Esophagus muscularis mucosa (tissue), 4 donors: ENCODE data around the gene ZDHHC24. TPM values are rescaled to one million over a fixed set of nuclear protein-coding genes. Genes with fewer than 3 reads are reported as not detected.

Experiments
- DNase-seq: peaks from one replicate; pipeline ENCODE4 v3.0.0-alpha.2; 2017; ENCODE audit errors: extremely low spot score
- H3K27ac ChIP-seq, 4 donors: fragments of 200-600 bp; sonication (generic); replicated peaks in 1 of 4; 1 replicate in 3 of 4; 2 replicates in 1 of 4; pipeline ENCODE4 v1.5.1; 2016 to 2019; ENCODE audit warnings: mild to moderate bottlenecking in 1 of 4
- H3K27me3 ChIP-seq, 4 donors: fragments of 200-600 bp; sonication (generic); one replicate each; pipeline versions ENCODE4 v1.5.1 to v1.6.0; 2016 to 2019
- H3K36me3 ChIP-seq, 4 donors: fragments of 200-600 bp; sonication (generic); one replicate each; pipeline ENCODE4 v1.5.1; 2016 to 2019
- H3K4me1 ChIP-seq, 4 donors: fragments of 200-600 bp; sonication (generic); one replicate each; pipeline ENCODE4 v1.5.1; 2016 to 2019
- H3K4me3 ChIP-seq, 4 donors: fragments of 200-600 bp; sonication (generic); 1 replicate in 2 of 4; 2 replicates in 2 of 4; pipeline ENCODE4 v1.5.1; 2016 to 2019; ENCODE audit warnings: mild to moderate bottlenecking in 4 of 4, moderate library complexity in 1 of 4
- H3K9me3 ChIP-seq, 4 donors: fragments of 200-600 bp; sonication (generic); 1 replicate in 3 of 4; 2 replicates in 1 of 4; pipeline ENCODE4 v1.5.1; 2016 to 2019
- CTCF ChIP-seq, 3 experiments: fragments of 200-600 bp in 2 of 3; fragments of 450-650 bp in 1 of 3; sonication (generic) in 2 of 3; IDR thresholded peaks; one replicate each; pipeline ENCODE4 v1.5.1; 2017 to 2019; ENCODE audit warnings: antibody characterized with exemption in 3 of 3, mild to moderate bottlenecking in 2 of 3, moderate library complexity in 1 of 3
- EP300 ChIP-seq: sonication (generic); formaldehyde crosslinking; IDR thresholded peaks from one replicate; pipeline ENCODE4 v1.6.1; 2017; ENCODE audit warnings: antibody characterized with exemption
- POLR2A ChIP-seq: fragments of 450-650 bp; IDR thresholded peaks from one replicate; pipeline ENCODE4 v1.6.1; 2017; ENCODE audit warnings: antibody characterized with exemption, moderate library complexity, mild to moderate bottlenecking, low read depth
- POLR2AphosphoS5 ChIP-seq, 2 donors: sonication (generic); formaldehyde crosslinking; IDR thresholded peaks; one replicate each; pipeline ENCODE4 v1.6.1; 2017; ENCODE audit warnings: antibody characterized with exemption in 2 of 2
- WGBS: methylation state at CpG from one replicate; pipeline ENCODE4 v1.1.5; 2018; 5-methylcytosine and 5-hydroxymethylcytosine counted together
- intact Hi-C: fragments of 100-400 bp; cut with DNase I; formaldehyde crosslinking; loops from one replicate; pipeline ENCODE4 v1.15.1; 2023
- total RNA-seq, 4 donors: library from RNA; depleted of rRNA; stranded (reverse); fragments of >200 nt; gene quantifications; one replicate each; pipeline versions ENCODE4 v1.1.0 to v1.2.1, GENCODE V29; 2016

ZDHHC24 gene
- total RNA-seq, 4 donors from 2014 or later = 7.6 to 16.2 (median 12.2) TPM

GRCh38 chr11:66569076-66569475 is 23.2 kb upstream of the ZDHHC24 start:
- Histone ChIP-seq H3K27me3 (no peaks in the 10 kb centered on the region), H3K9me3 (no peaks in the 10 kb centered on the region), H3K27ac (no peak overlapping the region), H3K4me1 (peaks cover 10 to 23% (median 21%) of the 10 kb centered on the region in 4 donors), H3K4me3 (no peak overlapping the region), H3K36me3 (peaks cover 5 to 24% (median 20%) of the 10 kb centered on the region in 4 donors)
- intact Hi-C loops = loop anchor here (10.0 kb wide), 1 partner anchor 276 kb away; the partner anchor contains the start of gene RCE1
- TF ChIP-seq EP300 = no peak
- no peak for TF ChIP-seq CTCF (IDR thresholded peaks at IDR 0.05)
- TF ChIP-seq POLR2AphosphoS5 (IDR thresholded peaks at IDR 0.05) = no peak
- no peak for TF ChIP-seq POLR2A
- 84% methylated on average over 7 of the region's 7 CpGs for WGBS
- DNase-seq = no peak

DNA sequence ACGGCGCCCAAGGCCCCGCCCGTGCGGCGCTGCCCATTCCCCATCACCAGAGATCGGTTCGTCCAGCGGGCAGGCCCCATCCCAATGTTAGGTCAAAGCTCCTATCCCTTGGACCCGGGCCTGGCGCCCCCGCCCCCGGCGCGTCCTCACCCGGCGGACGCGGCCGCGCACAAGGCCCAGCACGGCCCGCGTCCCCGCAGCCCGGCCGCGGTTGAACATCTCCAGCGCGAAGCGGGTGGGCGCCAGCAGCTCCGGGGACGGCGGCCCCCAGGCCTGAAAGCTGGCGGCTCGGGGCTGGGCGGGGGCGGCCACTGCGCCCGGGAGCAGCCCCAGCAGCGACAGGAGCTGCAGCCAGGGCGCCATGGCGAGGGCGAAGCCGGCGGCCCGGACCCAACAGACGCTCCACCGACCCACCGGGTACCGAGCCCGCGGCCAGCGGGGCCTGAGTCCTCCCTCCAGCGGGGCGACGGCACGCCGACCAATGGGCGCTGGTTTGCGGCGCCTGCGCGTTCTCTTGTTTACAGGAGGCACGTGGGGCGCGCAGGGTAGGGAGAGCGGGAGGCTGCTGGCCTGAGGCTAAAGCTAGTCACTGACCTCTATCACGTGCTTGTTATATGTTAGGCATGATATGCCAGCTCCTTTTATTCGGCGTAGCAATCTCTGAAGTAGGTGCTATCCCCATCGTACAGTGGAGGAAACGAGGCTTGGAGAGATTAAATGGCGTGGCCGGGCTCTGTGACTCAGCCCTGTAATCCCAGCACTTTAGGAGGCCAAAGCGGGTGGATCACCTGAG is 22.5 kb upstream of the ZDHHC24 start, which contains the start of gene CTSF:
TSS of gene CTSF (minus strand) at position 483 of the 793 bp plus-strand sequence. CDS start at position 363, 120 bp downstream.
- H3K27me3 ChIP-seq = no peaks in the 10 kb centered on the region

DNA sequence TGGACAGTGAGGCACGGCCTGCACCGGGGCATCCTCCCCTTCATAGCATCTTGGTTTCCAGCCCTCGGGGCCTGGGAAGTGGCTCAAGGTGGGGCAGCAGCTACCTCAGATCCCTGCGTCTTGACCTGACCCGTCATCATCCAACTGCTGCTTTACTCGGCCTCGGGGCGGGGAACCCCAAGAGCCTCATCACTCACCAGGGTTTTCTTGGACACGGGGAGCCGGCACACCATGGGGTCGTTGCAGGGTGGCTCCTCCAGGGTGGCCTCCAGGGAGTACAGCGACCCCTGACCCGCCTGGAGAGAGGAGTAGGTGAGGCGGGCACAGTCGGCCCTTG is 21.9 kb upstream of the ZDHHC24 start:
- no peaks in the 10 kb centered on the region for H3K9me3 ChIP-seq
- H3K27ac ChIP-seq = peak overlapping the region; percentile 50 to 70 (median 67)
- WGBS = 35% methylated on average over 5 of the region's 15 CpGs
- H3K27me3 ChIP-seq = no peaks in the 10 kb centered on the region
- no peak for DNase-seq
- no peak for TF ChIP-seq EP300
- TF ChIP-seq POLR2AphosphoS5 (IDR thresholded peaks at IDR 0.05) = no peak
- TF ChIP-seq CTCF (IDR thresholded peaks at IDR 0.05) = no peak
- no peak for TF ChIP-seq POLR2A
- peaks cover 5 to 37% (median 28%) of the 10 kb centered on the region in 4 donors for H3K36me3 ChIP-seq
- peaks cover 10 to 23% (median 21%) of the 10 kb centered on the region in 4 donors for H3K4me1 ChIP-seq
- H3K4me3 ChIP-seq = peak overlapping the region; percentile 71 to 82 (median 77)
- intact Hi-C loops = loop anchor here (10.0 kb wide), 1 partner anchor 277 kb away; the partner anchor contains the start of gene RCE1

More for the DNA sequence above, 22.5 kb upstream of the ZDHHC24 start, which contains the start of gene CTSF:
- peak within 1 kb of the TSS; percentile 50 to 70 (median 67) for H3K27ac ChIP-seq
- intact Hi-C loops = loop anchor here (10.0 kb wide), 1 partner anchor 276 kb away; the partner anchor contains the start of gene RCE1
- TF ChIP-seq CTCF (IDR thresholded peaks at IDR 0.05) (peak in 1 of 3 experiments; percentile 26), POLR2AphosphoS5 (IDR thresholded peaks at IDR 0.05) (peak; percentile 69 to 86), EP300 (no peak)
- no peak for DNase-seq
- peak within 1 kb of the TSS; percentile 71 to 82 (median 77) for H3K4me3 ChIP-seq
- 3% methylated on average over 24 of the region's 77 CpGs for WGBS
- H3K4me1 ChIP-seq = peaks cover 10 to 23% (median 21%) of the 10 kb centered on the region in 4 donors
- H3K36me3 ChIP-seq = peaks cover 5 to 31% (median 26%) of the 10 kb centered on the region in 4 donors
- H3K9me3 ChIP-seq = no peaks in the 10 kb centered on the region

DNA sequence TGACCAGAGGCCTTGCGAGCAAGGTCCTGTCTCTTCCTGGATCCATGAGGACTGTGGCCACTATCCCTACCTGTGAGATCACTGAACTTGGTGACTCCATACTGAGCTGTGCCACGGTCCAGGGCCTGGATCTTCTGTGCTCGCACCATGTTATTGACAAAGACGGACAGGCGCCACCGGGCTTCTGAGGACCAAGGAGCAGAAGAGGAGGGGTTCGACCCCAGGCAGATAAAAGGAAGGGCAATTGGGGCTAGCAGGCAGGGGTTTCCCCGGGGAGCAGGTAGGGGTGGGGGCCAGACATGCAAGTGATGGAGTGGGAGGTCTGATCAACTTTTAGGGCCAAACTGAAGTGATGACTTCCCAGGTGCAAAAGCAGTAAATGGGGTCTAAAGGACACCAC is 20.4 kb upstream of the ZDHHC24 start:
- no peak for DNase-seq
- no peaks in the 10 kb centered on the region for H3K9me3 ChIP-seq
- 93% methylated on average over 8 of the region's 8 CpGs for WGBS
- H3K36me3 ChIP-seq = peaks cover 5 to 40% (median 31%) of the 10 kb centered on the region in 4 donors
- intact Hi-C loops = loop anchor here (10.0 kb wide), 1 partner anchor 279 kb away; the partner anchor contains the start of gene RCE1
- H3K27ac ChIP-seq = no peak overlapping the region
- H3K4me3 ChIP-seq = no peak overlapping the region
- H3K4me1 ChIP-seq = peaks cover 10 to 23% (median 21%) of the 10 kb centered on the region in 4 donors
- H3K27me3 ChIP-seq = no peaks in the 10 kb centered on the region
- TF ChIP-seq POLR2A (no peak), POLR2AphosphoS5 (IDR thresholded peaks at IDR 0.05) (no peak), EP300 (no peak)

DNA sequence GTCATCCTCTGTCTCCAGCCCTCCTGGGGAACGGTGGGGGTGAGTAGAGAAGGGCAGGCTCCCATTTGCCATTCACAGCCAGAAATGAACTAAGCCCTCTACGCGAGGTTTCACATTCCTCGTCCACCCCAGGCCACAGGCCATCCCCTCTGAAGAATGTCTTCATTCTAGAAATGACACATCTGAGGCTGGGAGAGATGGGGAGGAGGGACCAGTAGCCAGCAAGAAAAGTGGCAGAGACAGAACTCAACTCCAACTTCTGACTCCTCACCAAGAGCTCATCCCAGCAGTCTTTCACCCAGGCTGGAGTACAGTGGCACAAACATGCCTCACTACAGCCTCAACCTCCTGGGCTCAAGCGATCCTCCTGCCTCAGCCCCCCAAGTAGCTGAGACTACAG is 19.1 kb upstream of the ZDHHC24 start:
- H3K27ac ChIP-seq = no peak overlapping the region
- peaks cover 10 to 23% (median 21%) of the 10 kb centered on the region in 4 donors for H3K4me1 ChIP-seq
- TF ChIP-seq EP300 (no peak), POLR2AphosphoS5 (IDR thresholded peaks at IDR 0.05) (no peak), CTCF (IDR thresholded peaks at IDR 0.05) (no peak), POLR2A (no peak)
- DNase-seq = peak; percentile 72
- peaks cover 5 to 40% (median 31%) of the 10 kb centered on the region in 4 donors for H3K36me3 ChIP-seq
- intact Hi-C loops = loop anchor here (10.0 kb wide), 1 partner anchor 280 kb away; the partner anchor contains the start of gene RCE1
- no peak overlapping the region for H3K4me3 ChIP-seq
- H3K27me3 ChIP-seq = no peaks in the 10 kb centered on the region
- H3K9me3 ChIP-seq = no peaks in the 10 kb centered on the region
- 92% methylated on average over 4 of the region's 5 CpGs for WGBS
